HEK293 (cell line): ENCODE results near the gene TLR2.

Experiments
- CTCF ChIA-PET: fragments of 350-600 bp; formaldehyde crosslinking; extraction: SDS; loops from one replicate; lab custom pipeline; 2021; ENCODE audit warnings: antibody characterized with exemption; lab: Yijun Ruan, JAX
- POLR2A ChIA-PET: fragments of 300-600 bp; formaldehyde crosslinking; extraction: SDS; loops from one replicate; lab custom pipeline; 2020; ENCODE audit warnings: antibody characterized with exemption, inconsistent platforms; lab: Yijun Ruan, JAX
- H3K27ac ChIP-seq: fragments of 200-500 bp; sonication (Bioruptor generic); 2 replicates; pipeline ENCODE4 v1.5.1; 2014; ENCODE audit warnings: low read depth, low read length, control low read depth, inconsistent platforms; ENCODE audit errors: extremely low read depth
- H3K36me3 ChIP-seq, 2 experiments: fragments of 200-500 bp in 1 of 2; sonication (Bioruptor generic) in 1 of 2; 1 replicate in 1 of 2; 2 replicates in 1 of 2; pipeline ENCODE4 v1.5.1; 2014 to 2017; ENCODE audit warnings: inconsistent platforms in 2 of 2, low read length in 2 of 2; ENCODE audit not compliant: control insufficient read depth in 2 of 2, insufficient read depth in 1 of 2
- H3K4me1 ChIP-seq: fragments of 200-500 bp; sonication (Bioruptor generic); 2 replicates; pipeline ENCODE4 v1.5.1; 2014; ENCODE audit warnings: mild to moderate bottlenecking, low read length, inconsistent platforms; ENCODE audit not compliant: control insufficient read depth, insufficient read depth
- H3K4me3 ChIP-seq: 2 replicates; pipeline ENCODE4 v1.5.1; 2011; ENCODE audit warnings: low read depth, mild to moderate bottlenecking, control low read depth, low read length, moderate library complexity
- H3K9me3 ChIP-seq: fragments of 200-500 bp; sonication (Bioruptor generic); 2 replicates; pipeline ENCODE4 v1.5.1; 2014; ENCODE audit warnings: low read depth, low read length, inconsistent platforms; ENCODE audit not compliant: control insufficient read depth, insufficient read depth
- KLF9 ChIP-seq: fragments of 450-650 bp; formaldehyde crosslinking; IDR thresholded peaks from 2 replicates; pipeline ENCODE4 v1.5.1; 2016; ENCODE audit warnings: missing biosample characterization, missing genetic modification characterization, low read depth
- ZNF2 ChIP-seq: fragments of 450-650 bp; formaldehyde crosslinking; IDR thresholded peaks from 2 replicates; pipeline ENCODE4 v1.5.1; 2016; ENCODE audit warnings: missing biosample characterization, missing genetic modification characterization
- ZNF266 ChIP-seq: fragments of 450-650 bp; formaldehyde crosslinking; IDR thresholded peaks from 2 replicates; pipeline ENCODE4 v1.5.1; 2016; ENCODE audit warnings: missing biosample characterization, missing genetic modification characterization, low read depth
- ZNF654 ChIP-seq: fragments of 450-650 bp; formaldehyde crosslinking; IDR thresholded peaks from 2 replicates; pipeline ENCODE4 v1.5.1; 2016; ENCODE audit warnings: low read depth, missing biosample characterization, missing genetic modification characterization
- ZNF777 ChIP-seq: fragments of 450-650 bp; formaldehyde crosslinking; IDR thresholded peaks from 2 replicates; pipeline ENCODE4 v1.5.1; 2017; ENCODE audit warnings: missing biosample characterization, missing genetic modification characterization, borderline replicate concordance
- ZSCAN16 ChIP-seq: fragments of 450-650 bp; formaldehyde crosslinking; IDR thresholded peaks from 2 replicates; pipeline ENCODE4 v1.5.1; 2016; ENCODE audit warnings: missing biosample characterization, missing genetic modification characterization
- TF ChIP-seq, protein P1 (sequence below): fragments of 450-650 bp; formaldehyde crosslinking; IDR thresholded peaks from 2 replicates; pipeline ENCODE4 v1.5.1; 2016; ENCODE audit warnings: missing biosample characterization, missing genetic modification characterization, borderline replicate concordance
- TF ChIP-seq, protein P2 (sequence below): fragments of 450-650 bp; formaldehyde crosslinking; IDR thresholded peaks from 2 replicates; pipeline ENCODE4 v1.5.1; 2016; ENCODE audit warnings: missing biosample characterization, missing genetic modification characterization
- TF ChIP-seq, protein P3 (sequence below): fragments of 450-650 bp; formaldehyde crosslinking; IDR thresholded peaks from 2 replicates; pipeline ENCODE4 v1.5.1; 2016; ENCODE audit warnings: missing biosample characterization, missing genetic modification characterization

Gene TLR2, protein sequence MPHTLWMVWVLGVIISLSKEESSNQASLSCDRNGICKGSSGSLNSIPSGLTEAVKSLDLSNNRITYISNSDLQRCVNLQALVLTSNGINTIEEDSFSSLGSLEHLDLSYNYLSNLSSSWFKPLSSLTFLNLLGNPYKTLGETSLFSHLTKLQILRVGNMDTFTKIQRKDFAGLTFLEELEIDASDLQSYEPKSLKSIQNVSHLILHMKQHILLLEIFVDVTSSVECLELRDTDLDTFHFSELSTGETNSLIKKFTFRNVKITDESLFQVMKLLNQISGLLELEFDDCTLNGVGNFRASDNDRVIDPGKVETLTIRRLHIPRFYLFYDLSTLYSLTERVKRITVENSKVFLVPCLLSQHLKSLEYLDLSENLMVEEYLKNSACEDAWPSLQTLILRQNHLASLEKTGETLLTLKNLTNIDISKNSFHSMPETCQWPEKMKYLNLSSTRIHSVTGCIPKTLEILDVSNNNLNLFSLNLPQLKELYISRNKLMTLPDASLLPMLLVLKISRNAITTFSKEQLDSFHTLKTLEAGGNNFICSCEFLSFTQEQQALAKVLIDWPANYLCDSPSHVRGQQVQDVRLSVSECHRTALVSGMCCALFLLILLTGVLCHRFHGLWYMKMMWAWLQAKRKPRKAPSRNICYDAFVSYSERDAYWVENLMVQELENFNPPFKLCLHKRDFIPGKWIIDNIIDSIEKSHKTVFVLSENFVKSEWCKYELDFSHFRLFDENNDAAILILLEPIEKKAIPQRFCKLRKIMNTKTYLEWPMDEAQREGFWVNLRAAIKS

DNA sequence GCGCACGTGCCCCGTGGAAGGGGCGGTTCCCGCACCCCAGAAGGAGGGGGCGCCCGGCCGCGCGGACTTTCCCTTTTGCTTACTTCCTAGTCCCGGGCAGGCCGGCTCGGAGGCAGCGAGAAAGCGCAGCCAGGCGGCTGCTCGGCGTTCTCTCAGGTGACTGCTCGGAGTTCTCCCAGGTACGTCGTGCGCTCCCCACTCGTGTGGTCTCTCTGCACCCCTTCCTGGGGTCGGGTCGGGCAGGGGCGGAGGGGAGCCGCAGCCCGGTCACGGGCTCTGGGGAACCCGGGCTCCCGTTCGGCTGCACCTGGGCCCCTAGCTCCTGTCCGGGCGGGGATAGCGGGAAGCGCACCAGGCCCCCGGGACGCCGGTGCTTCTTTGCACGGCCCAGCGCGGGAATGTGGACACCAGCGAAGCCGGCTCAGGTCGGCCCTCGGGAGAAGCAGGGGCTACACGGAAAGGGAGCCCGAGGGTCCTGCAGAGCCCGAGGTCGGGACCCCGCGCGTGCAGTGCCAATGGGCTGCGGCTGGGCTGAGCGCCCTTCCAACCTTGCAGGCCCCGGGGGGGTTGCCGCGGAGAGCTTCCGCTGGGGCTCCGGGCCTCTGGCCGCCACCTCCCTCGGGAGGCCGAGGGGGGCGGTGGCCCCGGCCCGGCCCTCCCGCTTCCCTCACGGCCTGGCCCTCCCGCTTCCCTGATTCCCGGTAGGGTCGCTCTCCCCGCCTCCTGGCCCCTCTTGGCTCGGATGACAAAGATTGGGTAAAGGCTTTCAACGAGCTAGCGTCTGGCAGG lies at the start of gene TLR2:
TLR2 (plus strand) TSS at position 99 of the 789 bp plus-strand sequence. CDS start 18,628 bp downstream, outside the sequence.
- H3K27ac ChIP-seq, result no peak within 1 kb of the TSS
- ChIA-PET POLR2A (no interaction called here), CTCF (interaction anchor here (0.7 kb wide), 1 partner anchor 699 kb away, joined by 3 read pairs; no protein-coding TSS in a partner anchor)
- H3K4me3 ChIP-seq, result no peak within 1 kb of the TSS
- no peaks in the 10 kb centered on the region for H3K9me3 ChIP-seq
- H3K4me1 ChIP-seq, result no peaks in the 10 kb centered on the region
- TF ChIP-seq ZSCAN16 (tag by site-specific recombination) (no peak), KLF9 (tag by site-specific recombination) (0 out of 2 replicates have a peak, but pooled peaks have one; percentile 48)
- no peaks in the 10 kb centered on the region for H3K36me3 ChIP-seq

DNA sequence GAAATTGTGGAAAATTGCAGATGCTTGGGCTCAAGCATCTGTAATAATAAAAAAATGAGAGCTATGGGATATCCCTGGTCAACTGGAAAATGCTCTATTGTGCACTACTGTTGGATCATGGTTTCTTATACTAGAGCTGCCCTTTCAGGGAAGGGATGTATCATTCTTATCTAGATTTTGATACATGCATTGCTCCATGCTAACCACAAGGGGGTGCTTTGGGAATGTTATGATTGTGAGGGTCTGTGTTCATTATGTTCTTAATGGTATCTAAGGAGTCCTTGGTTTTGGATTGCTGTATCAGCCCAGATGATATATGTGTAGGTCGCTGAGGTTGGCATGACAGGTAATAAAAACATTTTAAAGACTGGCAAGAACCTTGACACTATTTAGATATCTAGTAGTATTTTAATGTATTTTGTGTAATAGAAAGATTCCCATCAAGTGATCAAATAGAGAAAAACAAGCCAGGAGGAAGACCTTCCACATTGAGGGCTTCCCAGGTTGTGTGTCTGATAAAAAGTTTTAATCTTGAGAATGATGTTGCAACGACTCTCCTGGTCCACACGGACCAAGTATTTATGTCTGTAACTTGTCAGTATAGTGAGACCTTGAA lies 49.2 kb upstream of the TLR2 start:
- POLR2A ChIA-PET, result no interaction called here
- TF ChIP-seq ZNF777 (no peak), ZNF654 (peak; percentile 34), ZNF2 (tag by site-specific recombination) (peak; percentile 90)
- no peak overlapping the region for H3K27ac ChIP-seq

DNA sequence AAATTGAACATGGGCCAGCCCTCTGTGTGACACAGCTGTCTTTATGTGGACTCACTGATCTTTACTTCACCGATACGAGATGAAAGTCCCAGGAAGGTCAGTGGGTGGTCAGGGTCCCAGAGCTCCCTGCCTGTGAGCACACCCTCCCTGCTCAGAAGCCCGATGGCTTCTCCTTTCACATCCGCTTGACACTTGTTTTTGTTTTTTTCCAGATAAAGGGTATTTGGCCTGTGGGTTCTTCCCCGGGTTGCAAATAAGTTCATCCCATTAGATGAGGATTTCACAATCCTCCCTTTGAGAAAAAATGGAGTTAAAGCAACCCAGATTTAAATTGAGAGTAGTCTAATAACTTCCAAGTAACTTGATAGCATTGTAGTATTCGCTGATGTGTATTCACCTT lies 48.2 kb upstream of the TLR2 start:
- Histone ChIP-seq H3K4me3 (no peak overlapping the region), H3K4me1 (no peaks in the 10 kb centered on the region), H3K36me3 (peaks cover 0 to 54% of the 10 kb centered on the region in 2 experiments; a peak in 1 of 3 replicates), H3K27ac (no peak overlapping the region), H3K9me3 (no peaks in the 10 kb centered on the region)
- TF ChIP-seq, protein P1, sequence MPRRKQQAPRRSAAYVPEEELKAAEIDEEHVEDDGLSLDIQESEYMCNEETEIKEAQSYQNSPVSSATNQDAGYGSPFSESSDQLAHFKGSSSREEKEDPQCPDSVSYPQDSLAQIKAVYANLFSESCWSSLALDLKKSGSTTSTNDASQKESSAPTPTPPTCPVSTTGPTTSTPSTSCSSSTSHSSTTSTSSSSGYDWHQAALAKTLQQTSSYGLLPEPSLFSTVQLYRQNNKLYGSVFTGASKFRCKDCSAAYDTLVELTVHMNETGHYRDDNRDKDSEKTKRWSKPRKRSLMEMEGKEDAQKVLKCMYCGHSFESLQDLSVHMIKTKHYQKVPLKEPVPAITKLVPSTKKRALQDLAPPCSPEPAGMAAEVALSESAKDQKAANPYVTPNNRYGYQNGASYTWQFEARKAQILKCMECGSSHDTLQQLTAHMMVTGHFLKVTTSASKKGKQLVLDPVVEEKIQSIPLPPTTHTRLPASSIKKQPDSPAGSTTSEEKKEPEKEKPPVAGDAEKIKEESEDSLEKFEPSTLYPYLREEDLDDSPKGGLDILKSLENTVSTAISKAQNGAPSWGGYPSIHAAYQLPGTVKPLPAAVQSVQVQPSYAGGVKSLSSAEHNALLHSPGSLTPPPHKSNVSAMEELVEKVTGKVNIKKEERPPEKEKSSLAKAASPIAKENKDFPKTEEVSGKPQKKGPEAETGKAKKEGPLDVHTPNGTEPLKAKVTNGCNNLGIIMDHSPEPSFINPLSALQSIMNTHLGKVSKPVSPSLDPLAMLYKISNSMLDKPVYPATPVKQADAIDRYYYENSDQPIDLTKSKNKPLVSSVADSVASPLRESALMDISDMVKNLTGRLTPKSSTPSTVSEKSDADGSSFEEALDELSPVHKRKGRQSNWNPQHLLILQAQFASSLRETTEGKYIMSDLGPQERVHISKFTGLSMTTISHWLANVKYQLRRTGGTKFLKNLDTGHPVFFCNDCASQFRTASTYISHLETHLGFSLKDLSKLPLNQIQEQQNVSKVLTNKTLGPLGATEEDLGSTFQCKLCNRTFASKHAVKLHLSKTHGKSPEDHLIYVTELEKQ (tag by site-specific recombination), result no peak
- TF ChIP-seq, protein P2, sequence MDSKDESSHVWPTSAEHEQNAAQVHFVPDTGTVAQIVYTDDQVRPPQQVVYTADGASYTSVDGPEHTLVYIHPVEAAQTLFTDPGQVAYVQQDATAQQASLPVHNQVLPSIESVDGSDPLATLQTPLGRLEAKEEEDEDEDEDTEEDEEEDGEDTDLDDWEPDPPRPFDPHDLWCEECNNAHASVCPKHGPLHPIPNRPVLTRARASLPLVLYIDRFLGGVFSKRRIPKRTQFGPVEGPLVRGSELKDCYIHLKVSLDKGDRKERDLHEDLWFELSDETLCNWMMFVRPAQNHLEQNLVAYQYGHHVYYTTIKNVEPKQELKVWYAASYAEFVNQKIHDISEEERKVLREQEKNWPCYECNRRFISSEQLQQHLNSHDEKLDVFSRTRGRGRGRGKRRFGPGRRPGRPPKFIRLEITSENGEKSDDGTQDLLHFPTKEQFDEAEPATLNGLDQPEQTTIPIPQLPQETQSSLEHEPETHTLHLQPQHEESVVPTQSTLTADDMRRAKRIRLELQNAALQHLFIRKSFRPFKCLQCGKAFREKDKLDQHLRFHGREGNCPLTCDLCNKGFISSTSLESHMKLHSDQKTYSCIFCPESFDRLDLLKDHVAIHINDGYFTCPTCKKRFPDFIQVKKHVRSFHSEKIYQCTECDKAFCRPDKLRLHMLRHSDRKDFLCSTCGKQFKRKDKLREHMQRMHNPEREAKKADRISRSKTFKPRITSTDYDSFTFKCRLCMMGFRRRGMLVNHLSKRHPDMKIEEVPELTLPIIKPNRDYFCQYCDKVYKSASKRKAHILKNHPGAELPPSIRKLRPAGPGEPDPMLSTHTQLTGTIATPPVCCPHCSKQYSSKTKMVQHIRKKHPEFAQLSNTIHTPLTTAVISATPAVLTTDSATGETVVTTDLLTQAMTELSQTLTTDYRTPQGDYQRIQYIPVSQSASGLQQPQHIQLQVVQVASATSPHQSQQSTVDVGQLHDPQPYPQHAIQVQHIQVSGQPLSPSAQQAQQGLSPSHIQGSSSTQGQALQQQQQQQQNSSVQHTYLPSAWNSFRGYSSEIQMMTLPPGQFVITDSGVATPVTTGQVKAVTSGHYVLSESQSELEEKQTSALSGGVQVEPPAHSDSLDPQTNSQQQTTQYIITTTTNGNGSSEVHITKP (tag by site-specific recombination), result no peak
- TF ChIP-seq, protein P3, sequence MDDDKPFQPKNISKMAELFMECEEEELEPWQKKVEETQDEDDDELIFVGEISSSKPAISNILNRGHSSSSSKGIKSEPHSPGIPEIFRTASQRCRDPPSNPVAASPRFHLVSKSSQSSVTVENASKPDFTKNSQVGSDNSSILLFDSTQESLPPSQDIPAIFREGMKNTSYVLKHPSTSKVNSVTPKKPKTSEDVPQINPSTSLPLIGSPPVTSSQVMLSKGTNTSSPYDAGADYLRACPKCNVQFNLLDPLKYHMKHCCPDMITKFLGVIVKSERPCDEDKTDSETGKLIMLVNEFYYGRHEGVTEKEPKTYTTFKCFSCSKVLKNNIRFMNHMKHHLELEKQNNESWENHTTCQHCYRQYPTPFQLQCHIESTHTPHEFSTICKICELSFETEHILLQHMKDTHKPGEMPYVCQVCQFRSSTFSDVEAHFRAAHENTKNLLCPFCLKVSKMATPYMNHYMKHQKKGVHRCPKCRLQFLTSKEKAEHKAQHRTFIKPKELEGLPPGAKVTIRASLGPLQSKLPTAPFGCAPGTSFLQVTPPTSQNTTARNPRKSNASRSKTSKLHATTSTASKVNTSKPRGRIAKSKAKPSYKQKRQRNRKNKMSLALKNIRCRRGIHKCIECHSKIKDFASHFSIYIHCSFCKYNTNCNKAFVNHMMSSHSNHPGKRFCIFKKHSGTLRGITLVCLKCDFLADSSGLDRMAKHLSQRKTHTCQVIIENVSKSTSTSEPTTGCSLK (tag by site-specific recombination), result no peak
- no peak for TF ChIP-seq ZNF266 (tag by site-specific recombination)
- ChIA-PET POLR2A (no interaction called here), CTCF (interaction anchor here (0.6 to 2.3 kb wide), 5 partner anchors 12 to 179 kb away, joined by 3 to 8 read pairs (median 3); no protein-coding TSS in a partner anchor)

More for the DNA sequence above, 49.2 kb upstream of the TLR2 start:
- peaks cover 0 to 64% of the 10 kb centered on the region in 2 experiments; a peak in 1 of 3 replicates for H3K36me3 ChIP-seq
- no peaks in the 10 kb centered on the region for H3K9me3 ChIP-seq
- no peaks in the 10 kb centered on the region for H3K4me1 ChIP-seq
- CTCF ChIA-PET, result interaction anchor here (0.7 to 2.6 kb wide), 10 partner anchors 9 to 289 kb away, joined by 3 to 13 read pairs (median 4); no protein-coding TSS in a partner anchor
- H3K4me3 ChIP-seq, result no peak overlapping the region
